Measurements from ENCODE around the gene CIROP.

CIROP gene

GRCh38 chr14:23093991-23094665, 10.7 kb downstream of the CIROP start:
- Histone ChIP-seq H3K9me3 (no peaks in the 10 kb centered on the region), H3K4me3 (peak overlapping the region; percentile 73 to 95), H3K27ac (peak overlapping the region; percentile 94 to 99), H3K36me3 (peaks cover 40 to 50% (median 43%) of the 10 kb centered on the region in 3 donors), H3K27me3 (no peaks in the 10 kb centered on the region), H3K4me1 (peaks cover 0 to 42% (median 26%) of the 10 kb centered on the region in 4 donors)
- no peak for TF ChIP-seq CTCF (IDR thresholded peaks at IDR 0.05)
- intact Hi-C loops (cut with DNase I; ENCODE audit: low total_unique reads), result no loop called here
- DNase-seq, result no peak

- DNase-seq, result no peak
- Histone ChIP-seq H3K9me3 (no peaks in the 10 kb centered on the region), H3K4me1 (peaks cover 0 to 42% (median 26%) of the 10 kb centered on the region in 4 donors), H3K36me3 (peaks cover 40 to 50% (median 43%) of the 10 kb centered on the region in 3 donors), H3K4me3 (peak overlapping the region; percentile 73 to 95), H3K27me3 (no peaks in the 10 kb centered on the region), H3K27ac (peak overlapping the region in 1 of 2 donors; percentile 94)
- intact Hi-C loops (cut with DNase I; ENCODE audit: low total_unique reads), result no loop called here
- no peak for TF ChIP-seq CTCF (IDR thresholded peaks at IDR 0.05)
These were observed 11.3 kb downstream of the CIROP start for GRCh38 chr14:23093526-23093925.

- no peak for DNase-seq
- intact Hi-C loops (cut with DNase I; ENCODE audit: low total_unique reads), result no loop called here
- H3K36me3 ChIP-seq, result peaks cover 40 to 50% (median 42%) of the 10 kb centered on the region in 3 donors
- no peaks in the 10 kb centered on the region for H3K27me3 ChIP-seq
- no peaks in the 10 kb centered on the region for H3K9me3 ChIP-seq
- no peak overlapping the region for H3K4me3 ChIP-seq
- H3K4me1 ChIP-seq, result peaks cover 0 to 42% (median 26%) of the 10 kb centered on the region in 4 donors
- no peak overlapping the region for H3K27ac ChIP-seq
- TF ChIP-seq CTCF (IDR thresholded peaks at IDR 0.05), result no peak
These were observed 11.7 kb downstream of the CIROP start for GRCh38 chr14:23093104-23093503.

- Histone ChIP-seq H3K27me3 (no peaks in the 10 kb centered on the region), H3K9me3 (no peaks in the 10 kb centered on the region), H3K36me3 (peaks cover 46 to 49% (median 47%) of the 10 kb centered on the region in 3 donors), H3K27ac (no peak overlapping the region), H3K4me3 (no peak overlapping the region), H3K4me1 (peaks cover 0 to 28% (median 14%) of the 10 kb centered on the region in 4 donors)
- no peak for TF ChIP-seq CTCF (IDR thresholded peaks at IDR 0.05)
- intact Hi-C loops (cut with DNase I; ENCODE audit: low total_unique reads), result no loop called here
- no peak for DNase-seq
These were observed 13.2 kb downstream of the CIROP start for GRCh38 chr14:23091294-23092225.

- no peak overlapping the region for H3K27ac ChIP-seq
- no peak for TF ChIP-seq CTCF (IDR thresholded peaks at IDR 0.05)
- H3K4me1 ChIP-seq, result peaks cover 0 to 23% (median 11%) of the 10 kb centered on the region in 4 donors
- peaks cover 59 to 62% (median 60%) of the 10 kb centered on the region in 3 donors for H3K36me3 ChIP-seq
- H3K9me3 ChIP-seq, result no peaks in the 10 kb centered on the region
- intact Hi-C loops (cut with DNase I; ENCODE audit: low total_unique reads), result no loop called here
- no peak overlapping the region for H3K4me3 ChIP-seq
- H3K27me3 ChIP-seq, result no peaks in the 10 kb centered on the region
- no peak for DNase-seq
These were observed 14.5 kb downstream of the CIROP start for GRCh38 chr14:23090254-23090636.

All from tibial artery (tissue), 4 donors.